Measurements from ENCODE around the gene IRF2BP1. TPM values are rescaled to one million over a fixed set of nuclear protein-coding genes. Genes with fewer than 3 reads are reported as not detected.

The IRF2BP1 gene
- total RNA-seq, 1 experiment from 2014 or later: 36.9 TPM

GRCh38 chr19:45854167-45854778 is 31.7 kb downstream of the IRF2BP1 start:
- H3K9me3 Mint-ChIP-seq (ENCODE audit: low read depth, unreplicated experiment): no peaks in the 10 kb centered on the region
- DNase-seq: no peak
- BruUV-seq (replicated peaks): no TSS peak
- no peaks in the 10 kb centered on the region for H3K27me3 Mint-ChIP-seq (ENCODE audit: unreplicated experiment)
- CTCF ChIA-PET: interaction anchor here (0.7 kb wide), 1 partner anchor 65 kb away, joined by 3 read pairs; no protein-coding TSS in a partner anchor
- no peak overlapping the region for H3K4me3 Mint-ChIP-seq (ENCODE audit: low read depth, unreplicated experiment)
- H3K36me3 Mint-ChIP-seq (ENCODE audit: insufficient read depth, unreplicated experiment): peaks cover 72% of the 10 kb centered on the region
- intact Hi-C loops (cut with micrococcal nuclease; ENCODE audit: unreplicated experiment): no loop called here
- H3K27ac Mint-ChIP-seq (ENCODE audit: unreplicated experiment): no peak overlapping the region
- H3K4me1 Mint-ChIP-seq (ENCODE audit: low read depth, unreplicated experiment): no peaks in the 10 kb centered on the region
- no peak for TF ChIP-seq CTCF (IDR thresholded peaks at IDR 0.05; ENCODE audit: unreplicated experiment)

- TF ChIP-seq CTCF (IDR thresholded peaks at IDR 0.05; ENCODE audit: unreplicated experiment): no peak
- Mint-ChIP-seq H3K4me3 (ENCODE audit: low read depth, unreplicated experiment) (no peak overlapping the region), H3K4me1 (ENCODE audit: low read depth, unreplicated experiment) (no peaks in the 10 kb centered on the region), H3K27ac (ENCODE audit: unreplicated experiment) (no peak overlapping the region), H3K9me3 (ENCODE audit: low read depth, unreplicated experiment) (no peaks in the 10 kb centered on the region), H3K36me3 (ENCODE audit: insufficient read depth, unreplicated experiment) (peaks cover 69% of the 10 kb centered on the region), H3K27me3 (ENCODE audit: unreplicated experiment) (no peaks in the 10 kb centered on the region)
- CTCF ChIA-PET: interaction anchor here (0.6 kb wide), 1 partner anchor 65 kb away, joined by 5 read pairs; no protein-coding TSS in a partner anchor
- intact Hi-C loops (cut with micrococcal nuclease; ENCODE audit: unreplicated experiment): no loop called here
- no TSS peak for BruUV-seq (replicated peaks)
- DNase-seq: no peak
Measured at GRCh38 chr19:45852983-45853382, 33.0 kb downstream of the IRF2BP1 start.

- intact Hi-C loops (cut with micrococcal nuclease; ENCODE audit: unreplicated experiment): no loop called here
- CTCF ChIA-PET: interaction anchor here (1.3 kb wide), 1 partner anchor 11 kb away, joined by 3 read pairs; the partner anchor contains the start of gene FOXA3
- no TSS peak for BruUV-seq (replicated peaks)
- no peak for DNase-seq
- H3K36me3 Mint-ChIP-seq (ENCODE audit: insufficient read depth, unreplicated experiment): peaks cover 66% of the 10 kb centered on the region
- H3K27me3 Mint-ChIP-seq (ENCODE audit: unreplicated experiment): no peaks in the 10 kb centered on the region
- no peak overlapping the region for H3K27ac Mint-ChIP-seq (ENCODE audit: unreplicated experiment)
- TF ChIP-seq CTCF (IDR thresholded peaks at IDR 0.05; ENCODE audit: unreplicated experiment): no peak
- no peak overlapping the region for H3K4me3 Mint-ChIP-seq (ENCODE audit: low read depth, unreplicated experiment)
- no peaks in the 10 kb centered on the region for H3K4me1 Mint-ChIP-seq (ENCODE audit: low read depth, unreplicated experiment)
- H3K9me3 Mint-ChIP-seq (ENCODE audit: low read depth, unreplicated experiment): no peaks in the 10 kb centered on the region
Measured at GRCh38 chr19:45852145-45852750, 33.7 kb downstream of the IRF2BP1 start.

- CTCF ChIA-PET: interaction anchor here (0.5 kb wide), 1 partner anchor 181 kb away, joined by 5 read pairs; no protein-coding TSS in a partner anchor
- Mint-ChIP-seq H3K9me3 (ENCODE audit: low read depth, unreplicated experiment) (no peaks in the 10 kb centered on the region), H3K27me3 (ENCODE audit: unreplicated experiment) (no peaks in the 10 kb centered on the region), H3K4me3 (ENCODE audit: low read depth, unreplicated experiment) (no peak overlapping the region), H3K27ac (ENCODE audit: unreplicated experiment) (no peak overlapping the region), H3K4me1 (ENCODE audit: low read depth, unreplicated experiment) (no peaks in the 10 kb centered on the region), H3K36me3 (ENCODE audit: insufficient read depth, unreplicated experiment) (peaks cover 64% of the 10 kb centered on the region)
- no peak for TF ChIP-seq CTCF (IDR thresholded peaks at IDR 0.05; ENCODE audit: unreplicated experiment)
- BruUV-seq (replicated peaks): no TSS peak
- intact Hi-C loops (cut with micrococcal nuclease; ENCODE audit: unreplicated experiment): no loop called here
- DNase-seq: no peak
Measured at GRCh38 chr19:45848922-45849321, 37.0 kb downstream of the IRF2BP1 start.
